GM23338 (cell line): ENCODE results near the gene DST. TPM values are rescaled to one million over a fixed set of nuclear protein-coding genes. Genes with fewer than 3 reads are reported as not detected.

Experiments used
- ATAC-seq: fragments of 200-7000 bp; cut with Tn5 transposase; 3 replicates; pipeline ENCODE4 v1.9.1; 2020
- DNase-seq: peaks from one replicate; pipeline ENCODE4 v3.0.0-alpha.2; 2015; ENCODE audit warnings: low spot score
- H2AFZ ChIP-seq: fragments of 200-600 bp; sonication (generic); 2 replicates; pipeline ENCODE4 v1.8.0; 2016; ENCODE audit warnings: antibody characterized with exemption, mild to moderate bottlenecking, moderate library complexity
- H3F3A ChIP-seq: fragments of 200-600 bp; sonication (generic); replicated peaks from 2 replicates; pipeline ENCODE4 v1.8.0; 2017; ENCODE audit warnings: antibody characterized with exemption, mixed run types, low read depth
- H3K27ac ChIP-seq: fragments of 200-600 bp; sonication (generic); 2 replicates; pipeline ENCODE4 v1.6.1; 2016; ENCODE audit warnings: low read depth
- H3K27me3 ChIP-seq: fragments of 200-600 bp; sonication (generic); 2 replicates; pipeline ENCODE4 v1.8.0; 2016; ENCODE audit warnings: mild to moderate bottlenecking, mixed run types, moderate library complexity; ENCODE audit not compliant: insufficient read depth
- H3K36me3 ChIP-seq: fragments of 200-600 bp; sonication (generic); 2 replicates; pipeline ENCODE4 v1.8.0; 2016; ENCODE audit warnings: mild to moderate bottlenecking; ENCODE audit not compliant: insufficient read depth
- H3K4me1 ChIP-seq: fragments of 200-600 bp; sonication (generic); 2 replicates; pipeline ENCODE4 v1.8.0; 2016; ENCODE audit warnings: mild to moderate bottlenecking, moderate library complexity; ENCODE audit not compliant: insufficient read depth
- H3K4me2 ChIP-seq: fragments of 200-600 bp; sonication (generic); 2 replicates; pipeline ENCODE4 v1.7.1; 2017; ENCODE audit warnings: mixed run types
- H3K4me3 ChIP-seq: fragments of 200-600 bp; sonication (generic); 2 replicates; pipeline ENCODE4 v1.6.1; 2016; ENCODE audit warnings: mixed run types
- H3K79me2 ChIP-seq: fragments of 200-600 bp; sonication (generic); replicated peaks from 2 replicates; pipeline ENCODE4 v1.8.0; 2017; ENCODE audit warnings: mild to moderate bottlenecking; ENCODE audit not compliant: insufficient read depth
- H3K9me2 ChIP-seq: fragments of 200-600 bp; sonication (generic); 2 replicates; pipeline ENCODE4 v1.8.0; 2017; ENCODE audit not compliant: insufficient read depth
- H4K20me1 ChIP-seq: fragments of 200-600 bp; sonication (generic); replicated peaks from 2 replicates; pipeline ENCODE4 v1.8.0; 2017; ENCODE audit warnings: mild to moderate bottlenecking; ENCODE audit not compliant: insufficient read depth
- H3K27ac Mint-ChIP-seq: 2 replicates; pipeline ENCODE4 v1.8.0; 2020; ENCODE audit warnings: inconsistent platforms, mild to moderate bottlenecking, moderate library complexity, mixed read lengths
- H3K27me3 Mint-ChIP-seq: 3 replicates; pipeline ENCODE4 v1.8.0; 2022; ENCODE audit warnings: low read depth, mild to moderate bottlenecking, moderate library complexity, mixed read lengths, inconsistent platforms; ENCODE audit not compliant: insufficient read depth, poor library complexity
- H3K36me3 Mint-ChIP-seq: 3 replicates; pipeline ENCODE4 v1.8.0; 2021; ENCODE audit warnings: low read depth, mild to moderate bottlenecking, inconsistent platforms, moderate library complexity, mixed read lengths
- H3K4me1 Mint-ChIP-seq: 3 replicates; pipeline ENCODE4 v1.8.0; 2020; ENCODE audit warnings: mild to moderate bottlenecking, inconsistent platforms, mixed read lengths
- H3K4me3 Mint-ChIP-seq: 3 replicates; pipeline ENCODE4 v1.8.0; 2021; ENCODE audit warnings: moderate library complexity, mild to moderate bottlenecking, inconsistent platforms, mixed read lengths
- H3K9me3 Mint-ChIP-seq: 3 replicates; pipeline ENCODE4 v1.8.0; 2020; ENCODE audit warnings: moderate library complexity, mild to moderate bottlenecking, inconsistent platforms, mixed read lengths
- CREB1 ChIP-seq: fragments of 250-450 bp; sonication (Bioruptor Pico); IDR thresholded peaks from 2 replicates; pipeline ENCODE4 v1.5.0; 2020; ENCODE audit warnings: low read depth, mild to moderate bottlenecking, moderate library complexity
- CTCF ChIP-seq, 2 experiments: fragments of 200-600 bp in 1 of 2; sonication (generic) in 1 of 2; conservative IDR thresholded peaks; 2 replicates each; pipeline versions ENCODE4 v1.5.1 to v1.6.1; 2016 to 2017; ENCODE audit warnings: antibody characterized with exemption in 2 of 2, low read depth in 2 of 2, mild to moderate bottlenecking in 2 of 2, moderate library complexity in 1 of 2
- ETS1 ChIP-seq: IDR thresholded peaks from 2 replicates; pipeline ENCODE4 v1.6.1; 2016; ENCODE audit warnings: antibody characterized with exemption
- EZH2 ChIP-seq: fragments of 200-600 bp; sonication (generic); IDR thresholded peaks from one replicate; pipeline ENCODE4 v1.8.0; 2017; ENCODE audit warnings: antibody characterized with exemption, mild to moderate bottlenecking, low read depth; ENCODE audit not compliant: unreplicated experiment
- EZH2phosphoT487 ChIP-seq: fragments of 200-600 bp; sonication (generic); IDR thresholded peaks from one replicate; pipeline ENCODE4 v1.8.1; 2018; ENCODE audit warnings: antibody characterized with exemption; ENCODE audit not compliant: unreplicated experiment
- JUNB ChIP-seq: IDR thresholded peaks from one replicate; pipeline ENCODE4 v1.6.1; 2016; ENCODE audit warnings: antibody characterized with exemption; ENCODE audit not compliant: unreplicated experiment
- NANOG ChIP-seq: IDR thresholded peaks from 2 replicates; pipeline ENCODE4 v1.6.1; 2016; ENCODE audit warnings: antibody characterized with exemption, borderline replicate concordance
- POLR2AphosphoS5 ChIP-seq: IDR thresholded peaks from 2 replicates; pipeline ENCODE4 v1.6.1; 2016; ENCODE audit warnings: antibody characterized with exemption, low read depth
- REST ChIP-seq: IDR thresholded peaks from one replicate; pipeline ENCODE4 v1.6.1; 2018; ENCODE audit warnings: antibody characterized with exemption; ENCODE audit not compliant: unreplicated experiment
- STAT1 ChIP-seq: IDR thresholded peaks from one replicate; pipeline ENCODE4 v1.6.1; 2016; ENCODE audit warnings: antibody characterized with exemption; ENCODE audit not compliant: unreplicated experiment
- ZNF114 ChIP-seq: fragments of 250-450 bp; sonication (Bioruptor Pico); IDR thresholded peaks from 2 replicates; pipeline ENCODE4 v1.5.0; 2020; ENCODE audit warnings: mild to moderate bottlenecking, moderate library complexity
- ZNF331 ChIP-seq: fragments of 250-450 bp; sonication (Bioruptor Pico); IDR thresholded peaks from 2 replicates; pipeline ENCODE4 v1.5.0; 2020; ENCODE audit warnings: low read depth, mild to moderate bottlenecking, moderate library complexity
- polyA plus RNA-seq: library from polyadenylated mRNA; unstranded; fragments of >200 nt; fragmentation: Nextera tagmentation; extraction: Ambion mirVana; gene quantifications from 2 replicates; pipeline ENCODE4 v1.2.1, GENCODE V29; 2016
- total RNA-seq: library from RNA; depleted of rRNA; stranded (reverse); fragments of >200 nt; shearing (Covaris generic); gene quantifications from 2 replicates; pipeline ENCODE4 v1.2.3, GENCODE V29; 2014
- TF ChIP-seq, protein P1 (sequence below): fragments of 250-450 bp; sonication (Bioruptor Pico); IDR thresholded peaks from 2 replicates; pipeline ENCODE4 v1.5.0; 2020; ENCODE audit warnings: mild to moderate bottlenecking, moderate library complexity

DST gene
- total and polyA plus RNA-seq, 2 experiments from 2014 or later = 88.7 to 188 TPM

DNA sequence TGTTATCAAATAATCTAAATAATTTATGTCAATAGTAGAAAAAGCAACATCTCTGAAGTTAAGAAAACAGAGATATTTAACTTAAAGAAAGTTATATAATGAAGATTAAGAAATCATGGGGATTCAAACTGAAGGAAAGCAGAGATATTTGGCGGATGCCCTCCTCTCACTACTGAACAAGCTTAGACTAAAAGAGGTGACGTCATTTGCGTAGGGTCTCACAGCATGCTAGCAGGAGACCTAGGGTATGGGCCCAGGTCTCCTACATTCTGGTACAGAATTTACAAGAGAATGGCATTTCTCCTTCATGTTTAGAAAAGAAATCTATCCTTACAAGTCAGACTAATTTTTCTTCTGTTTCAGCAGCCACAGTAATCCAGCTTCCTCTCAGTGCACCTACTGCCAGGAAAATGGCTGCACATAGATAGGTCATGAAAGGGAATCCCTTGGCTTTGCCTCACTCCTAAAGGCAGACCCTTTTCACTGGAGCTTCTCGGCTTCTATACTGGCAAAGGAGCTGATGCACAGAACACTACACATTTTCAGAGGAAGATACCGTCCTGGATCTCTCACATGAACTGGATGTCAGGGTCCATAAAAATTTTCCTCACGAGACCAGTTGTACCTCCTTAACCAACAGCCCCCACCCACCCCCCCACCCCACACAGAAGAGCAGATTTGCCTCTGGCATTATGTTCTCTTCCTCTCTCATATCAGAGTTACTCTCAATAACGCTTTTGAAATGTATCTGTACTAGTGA lies 41.8 kb upstream of the DST start:
- Histone ChIP-seq H3K36me3 (no peaks in the 10 kb centered on the region; the same call in 1 of the 2 replicates), H3K9me2 (no peaks in the 10 kb centered on the region), H3K4me2 (no peak overlapping the region), H3K27me3 (no peaks in the 10 kb centered on the region), H3K4me3 (no peak overlapping the region), H3K79me2 (peaks cover 50% of the 10 kb centered on the region), H3K27ac (no peak overlapping the region), H2AFZ (no peak overlapping the region), H4K20me1 (peaks cover 3% of the 10 kb centered on the region), H3F3A (no peaks in the 10 kb centered on the region), H3K4me1 (peaks cover 9% of the 10 kb centered on the region; the same call in 1 of the 2 replicates)
- H3K27ac Mint-ChIP-seq = no peak overlapping the region
- no peaks in the 10 kb centered on the region for H3K36me3 Mint-ChIP-seq
- TF ChIP-seq EZH2 (no peak), REST (no peak), POLR2AphosphoS5 (no peak), ETS1 (no peak), CTCF (conservative IDR thresholded peaks at IDR 0.05; ENCODE audit: low read depth in 2 of 2) (no peak), NANOG (no peak), CREB1 (CRISPR knock-in tag) (no peak), ZNF114 (CRISPR knock-in tag) (no peak), EZH2phosphoT487 (no peak), JUNB (no peak), ZNF331 (CRISPR knock-in tag) (no peak), STAT1 (no peak)
- TF ChIP-seq, protein P1, sequence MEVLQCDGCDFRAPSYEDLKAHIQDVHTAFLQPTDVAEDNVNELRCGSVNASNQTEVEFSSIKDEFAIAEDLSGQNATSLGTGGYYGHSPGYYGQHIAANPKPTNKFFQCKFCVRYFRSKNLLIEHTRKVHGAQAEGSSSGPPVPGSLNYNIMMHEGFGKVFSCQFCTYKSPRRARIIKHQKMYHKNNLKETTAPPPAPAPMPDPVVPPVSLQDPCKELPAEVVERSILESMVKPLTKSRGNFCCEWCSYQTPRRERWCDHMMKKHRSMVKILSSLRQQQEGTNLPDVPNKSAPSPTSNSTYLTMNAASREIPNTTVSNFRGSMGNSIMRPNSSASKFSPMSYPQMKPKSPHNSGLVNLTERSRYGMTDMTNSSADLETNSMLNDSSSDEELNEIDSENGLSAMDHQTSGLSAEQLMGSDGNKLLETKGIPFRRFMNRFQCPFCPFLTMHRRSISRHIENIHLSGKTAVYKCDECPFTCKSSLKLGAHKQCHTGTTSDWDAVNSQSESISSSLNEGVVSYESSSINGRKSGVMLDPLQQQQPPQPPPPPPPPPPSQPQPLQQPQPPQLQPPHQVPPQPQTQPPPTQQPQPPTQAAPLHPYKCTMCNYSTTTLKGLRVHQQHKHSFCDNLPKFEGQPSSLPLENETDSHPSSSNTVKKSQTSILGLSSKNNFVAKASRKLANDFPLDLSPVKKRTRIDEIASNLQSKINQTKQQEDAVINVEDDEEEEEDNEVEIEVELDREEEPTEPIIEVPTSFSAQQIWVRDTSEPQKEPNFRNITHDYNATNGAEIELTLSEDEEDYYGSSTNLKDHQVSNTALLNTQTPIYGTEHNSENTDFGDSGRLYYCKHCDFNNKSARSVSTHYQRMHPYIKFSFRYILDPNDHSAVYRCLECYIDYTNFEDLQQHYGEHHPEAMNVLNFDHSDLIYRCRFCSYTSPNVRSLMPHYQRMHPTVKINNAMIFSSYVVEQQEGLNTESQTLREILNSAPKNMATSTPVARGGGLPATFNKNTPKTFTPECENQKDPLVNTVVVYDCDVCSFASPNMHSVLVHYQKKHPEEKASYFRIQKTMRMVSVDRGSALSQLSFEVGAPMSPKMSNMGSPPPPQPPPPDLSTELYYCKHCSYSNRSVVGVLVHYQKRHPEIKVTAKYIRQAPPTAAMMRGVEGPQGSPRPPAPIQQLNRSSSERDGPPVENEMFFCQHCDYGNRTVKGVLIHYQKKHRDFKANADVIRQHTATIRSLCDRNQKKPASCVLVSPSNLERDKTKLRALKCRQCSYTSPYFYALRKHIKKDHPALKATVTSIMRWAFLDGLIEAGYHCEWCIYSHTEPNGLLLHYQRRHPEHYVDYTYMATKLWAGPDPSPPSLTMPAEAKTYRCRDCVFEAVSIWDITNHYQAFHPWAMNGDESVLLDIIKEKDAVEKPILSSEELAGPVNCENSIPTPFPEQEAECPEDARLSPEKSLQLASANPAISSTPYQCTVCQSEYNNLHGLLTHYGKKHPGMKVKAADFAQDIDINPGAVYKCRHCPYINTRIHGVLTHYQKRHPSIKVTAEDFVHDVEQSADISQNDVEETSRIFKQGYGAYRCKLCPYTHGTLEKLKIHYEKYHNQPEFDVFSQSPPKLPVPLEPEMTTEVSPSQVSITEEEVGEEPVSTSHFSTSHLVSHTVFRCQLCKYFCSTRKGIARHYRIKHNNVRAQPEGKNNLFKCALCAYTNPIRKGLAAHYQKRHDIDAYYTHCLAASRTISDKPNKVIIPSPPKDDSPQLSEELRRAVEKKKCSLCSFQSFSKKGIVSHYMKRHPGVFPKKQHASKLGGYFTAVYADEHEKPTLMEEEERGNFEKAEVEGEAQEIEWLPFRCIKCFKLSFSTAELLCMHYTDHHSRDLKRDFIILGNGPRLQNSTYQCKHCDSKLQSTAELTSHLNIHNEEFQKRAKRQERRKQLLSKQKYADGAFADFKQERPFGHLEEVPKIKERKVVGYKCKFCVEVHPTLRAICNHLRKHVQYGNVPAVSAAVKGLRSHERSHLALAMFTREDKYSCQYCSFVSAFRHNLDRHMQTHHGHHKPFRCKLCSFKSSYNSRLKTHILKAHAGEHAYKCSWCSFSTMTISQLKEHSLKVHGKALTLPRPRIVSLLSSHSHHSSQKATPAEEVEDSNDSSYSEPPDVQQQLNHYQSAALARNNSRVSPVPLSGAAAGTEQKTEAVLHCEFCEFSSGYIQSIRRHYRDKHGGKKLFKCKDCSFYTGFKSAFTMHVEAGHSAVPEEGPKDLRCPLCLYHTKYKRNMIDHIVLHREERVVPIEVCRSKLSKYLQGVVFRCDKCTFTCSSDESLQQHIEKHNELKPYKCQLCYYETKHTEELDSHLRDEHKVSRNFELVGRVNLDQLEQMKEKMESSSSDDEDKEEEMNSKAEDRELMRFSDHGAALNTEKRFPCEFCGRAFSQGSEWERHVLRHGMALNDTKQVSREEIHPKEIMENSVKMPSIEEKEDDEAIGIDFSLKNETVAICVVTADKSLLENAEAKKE = no peak
- DNase-seq (no peak), ATAC-seq (peak; percentile 46)
- no peak overlapping the region for H3K4me3 Mint-ChIP-seq
- peaks cover 17% of the 10 kb centered on the region for H3K4me1 Mint-ChIP-seq
- no peaks in the 10 kb centered on the region for H3K27me3 Mint-ChIP-seq
- no peaks in the 10 kb centered on the region for H3K9me3 Mint-ChIP-seq
